Heart right ventricle (tissue), 16 donors: Measurements from ENCODE around the gene ATL1. TPM values are rescaled to one million over a fixed set of nuclear protein-coding genes. Genes with fewer than 3 reads are reported as not detected.
A peak's percentile ranks its signal among the peaks of the same experiment; 100 is the strongest.

ENCODE experiments used
- ATAC-seq, 8 donors: fragments of 200-7000 bp; cut with Tn5 transposase; one replicate each; pipeline ENCODE4 v1.9.1; 2020; ENCODE audit warnings: mild to moderate bottlenecking in 8 of 8, moderate library complexity in 8 of 8, moderate number of reproducible peaks in 1 of 8
- DNase-seq, 2 donors: peaks; one replicate each; pipeline ENCODE4 v3.0.0-alpha.2; 2020
- H3K27ac ChIP-seq, 10 donors: fragments of 200-600 bp; sonication (generic) in 2 of 10; one replicate each; pipeline versions ENCODE4 v1.5.0 to v1.8.0; 2020 to 2022; ENCODE audit warnings: mild to moderate bottlenecking in 3 of 10
- H3K27me3 ChIP-seq, 7 donors: fragments of 200-600 bp; one replicate each; pipeline ENCODE4 v1.8.0; 2021 to 2022; ENCODE audit warnings: mild to moderate bottlenecking in 2 of 7
- H3K36me3 ChIP-seq, 9 donors: fragments of 200-600 bp; sonication (generic) in 1 of 9; one replicate each; pipeline versions ENCODE4 v1.5.0 to v1.8.0; 2020 to 2022; ENCODE audit warnings: mild to moderate bottlenecking in 2 of 9
- H3K4me1 ChIP-seq, 9 donors: fragments of 200-600 bp; sonication (generic) in 1 of 9; one replicate each; pipeline versions ENCODE4 v1.5.0 to v1.8.0; 2020 to 2022; ENCODE audit warnings: mild to moderate bottlenecking in 4 of 9
- H3K4me3 ChIP-seq, 10 donors: fragments of 200-600 bp; sonication (generic) in 2 of 10; one replicate each; pipeline versions ENCODE4 v1.5.0 to v1.8.0; 2020 to 2022; ENCODE audit warnings: mild to moderate bottlenecking in 7 of 10, moderate library complexity in 2 of 10
- H3K9me3 ChIP-seq, 11 donors: fragments of 200-600 bp in 10 of 11; sonication (generic) in 2 of 11; one replicate each; pipeline versions ENCODE4 v1.5.0 to v1.8.0; 2013 to 2022; ENCODE audit warnings: mild to moderate bottlenecking in 2 of 11, control low read depth in 1 of 11, moderate library complexity in 1 of 11
- WGBS, 2 donors: extraction: QIAGEN DNeasy Blood & Tissue Kit; methylation state at CpG; one replicate each; pipeline ENCODE4 v1.1.7; 2013; ENCODE audit warnings: inconsistent platforms in 1 of 2; 5-methylcytosine and 5-hydroxymethylcytosine counted together
- intact Hi-C, 10 donors: fragments of 100-400 bp; cut with DNase I; formaldehyde crosslinking; loops; one replicate each; pipeline versions ENCODE4 v1.11.1 to v1.14.2; 2022
- polyA plus RNA-seq, 2 donors: library from polyadenylated mRNA; stranded (reverse); fragments of 200-250 nt; gene quantifications; one replicate each; pipeline ENCODE4 v1.2.3, GENCODE V29; 2013
- total RNA-seq, 10 donors: library from RNA; stranded (reverse); fragmentation: NEBNext Ultra II Directional in 3 of 10; extraction: Animal tissue kit (Norgen Biotek cat#: 25700) in 3 of 10; gene quantifications; one replicate each; pipeline versions ENCODE4 v1.2.1 to v1.2.4, GENCODE V29; 2021 to 2023
- TF ChIP-seq, protein P1 (sequence below), 9 donors: fragments of 200-600 bp; sonication (generic) in 2 of 9; IDR thresholded peaks; one replicate each; pipeline versions ENCODE4 v1.5.0 to v1.8.0; 2021 to 2022; ENCODE audit warnings: antibody characterized with exemption in 9 of 9, mild to moderate bottlenecking in 5 of 9, moderate library complexity in 1 of 9
- donor health status: Arrhythmogenic right ventricular cardiomyopathy.
- donor health status: ischemic (EF 13 %, LVEDD 7.1; RV severe dilation, severe dysfunction).
- donor health status: healthy with polysubstance abuse.
- donor health status: DM: no; HTN: yes; CAD: no.
- donor health status: DM: no; HTN: no; CAD: no.
- donor health status: ischemic (EF 25% LVEDD 6.9; RV normal size, moderate dysfunction).
- donor health status: ischemic (EF 25% LVEDD 5.7; RV mildly dilated, moderate dysfunction).
- donor health status: healthy.
- donor health status: DM: yes; HTN: yes; CAD: no.
- donor health status: Ischemic cardiomyopathy.
- donor health status: ischemic (EF 35%, LVEDD 5.7; RV mildly dilated, moderate dysfunction).
- donor health status: nonischemic (EF 11% LVEDD 7.7; RV severe dilation, severe dysfunction).
- donor health status: DM: yes; HTN: yes; CAD: no.
- donor health status: PGD.
- donor health status: ischemic (EF 29% LVEDD 5.4; RV normal size, mild dysfunction).
- donor health status: nonischemic (EF 23%, LVEDD 6.1; RV moderate dilation, normal function).

Gene ATL1
- total and polyA plus RNA-seq, 12 donors: 0.42 to 2.0 (median 0.86) TPM

DNA sequence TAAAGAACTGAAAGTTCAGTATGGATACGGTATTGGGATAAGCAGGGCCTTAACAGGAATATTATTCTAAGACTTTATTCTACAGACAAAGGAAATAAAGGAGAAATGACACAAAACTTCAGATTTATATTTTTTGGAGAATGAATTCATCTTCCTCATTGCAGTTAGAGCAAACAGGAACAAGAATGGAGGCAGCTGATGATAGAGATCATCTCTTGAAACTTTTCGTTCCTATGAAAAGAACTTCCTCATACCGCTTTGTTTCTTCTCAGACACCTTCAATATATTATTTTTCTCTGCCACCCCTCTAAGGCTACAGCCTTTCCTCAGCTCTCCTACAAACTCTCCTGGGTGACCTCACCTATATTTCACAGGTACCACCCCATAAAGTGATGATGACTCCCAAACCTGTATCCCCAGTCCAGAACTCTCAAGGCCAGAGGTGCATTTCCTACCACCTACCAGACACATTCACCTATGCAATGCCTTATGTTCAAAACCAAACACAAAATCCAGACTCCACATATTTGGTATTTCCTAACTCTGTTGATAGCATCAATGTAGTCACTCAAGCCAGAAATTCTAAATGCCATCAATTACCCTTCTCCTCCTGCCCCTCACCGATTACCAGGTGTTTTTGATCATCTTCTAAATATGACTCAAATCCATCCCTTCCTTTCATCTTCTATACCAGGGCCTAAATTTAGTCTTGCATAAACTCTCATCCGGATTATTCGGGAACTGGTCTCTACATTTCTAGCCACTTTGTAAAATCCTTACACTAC, 35.0 kb upstream of the ATL1 start:
- peak overlapping the region in 1 of 10 donors; percentile 48 for H3K27ac ChIP-seq
- no peak overlapping the region for H3K4me3 ChIP-seq
- intact Hi-C loops: loop anchor here in 1 of 10 donors (10.0 kb wide), 1 partner anchor 660 kb away; no protein-coding TSS in a partner anchor
- peaks cover 0 to 62% (median 25%) of the 10 kb centered on the region in 9 donors for H3K4me1 ChIP-seq
- H3K27me3 ChIP-seq: no peaks in the 10 kb centered on the region
- H3K9me3 ChIP-seq: no peaks in the 10 kb centered on the region
- 84 to 89% methylated on average over 6 of the region's 6 CpGs for WGBS, 2 donors
- DNase-seq (no peak), ATAC-seq (no peak)
- H3K36me3 ChIP-seq: peaks cover 0 to 4% (median 0%) of the 10 kb centered on the region in 9 donors
- TF ChIP-seq, protein P1, sequence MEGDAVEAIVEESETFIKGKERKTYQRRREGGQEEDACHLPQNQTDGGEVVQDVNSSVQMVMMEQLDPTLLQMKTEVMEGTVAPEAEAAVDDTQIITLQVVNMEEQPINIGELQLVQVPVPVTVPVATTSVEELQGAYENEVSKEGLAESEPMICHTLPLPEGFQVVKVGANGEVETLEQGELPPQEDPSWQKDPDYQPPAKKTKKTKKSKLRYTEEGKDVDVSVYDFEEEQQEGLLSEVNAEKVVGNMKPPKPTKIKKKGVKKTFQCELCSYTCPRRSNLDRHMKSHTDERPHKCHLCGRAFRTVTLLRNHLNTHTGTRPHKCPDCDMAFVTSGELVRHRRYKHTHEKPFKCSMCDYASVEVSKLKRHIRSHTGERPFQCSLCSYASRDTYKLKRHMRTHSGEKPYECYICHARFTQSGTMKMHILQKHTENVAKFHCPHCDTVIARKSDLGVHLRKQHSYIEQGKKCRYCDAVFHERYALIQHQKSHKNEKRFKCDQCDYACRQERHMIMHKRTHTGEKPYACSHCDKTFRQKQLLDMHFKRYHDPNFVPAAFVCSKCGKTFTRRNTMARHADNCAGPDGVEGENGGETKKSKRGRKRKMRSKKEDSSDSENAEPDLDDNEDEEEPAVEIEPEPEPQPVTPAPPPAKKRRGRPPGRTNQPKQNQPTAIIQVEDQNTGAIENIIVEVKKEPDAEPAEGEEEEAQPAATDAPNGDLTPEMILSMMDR (IDR thresholded peaks at IDR 0.05): no peak

DNA sequence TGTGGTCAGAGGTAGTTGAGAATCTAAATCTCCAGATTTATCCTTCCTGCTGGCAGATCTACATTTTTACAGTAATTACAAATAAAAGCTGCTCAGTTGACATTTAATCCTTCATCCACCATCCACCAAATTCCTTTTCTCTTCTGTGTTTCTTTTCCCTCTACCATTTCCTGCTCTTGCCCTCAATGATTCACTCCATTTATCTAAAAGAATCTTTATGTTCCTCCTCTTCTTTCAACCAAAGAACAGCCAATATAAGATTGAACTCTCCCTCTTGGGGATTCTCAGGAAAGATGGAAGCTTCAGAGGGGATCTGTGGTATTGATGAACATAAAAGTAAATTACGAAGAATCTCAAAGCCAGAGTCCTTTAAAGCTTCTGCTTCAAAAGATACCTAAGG, 31.9 kb upstream of the ATL1 start:
- no peaks in the 10 kb centered on the region for H3K9me3 ChIP-seq
- peaks cover 0 to 63% (median 31%) of the 10 kb centered on the region in 9 donors for H3K4me1 ChIP-seq
- no peaks in the 10 kb centered on the region for H3K27me3 ChIP-seq
- intact Hi-C loops: loop anchor here in 1 of 10 donors (10.0 kb wide), 1 partner anchor 663 kb away; no protein-coding TSS in a partner anchor
- 88 to 92% methylated on average over 1 of the region's 1 CpG for WGBS, 2 donors
- H3K27ac ChIP-seq: no peak overlapping the region
- ATAC-seq (no peak), DNase-seq (no peak)
- H3K36me3 ChIP-seq: peaks cover 0 to 4% (median 0%) of the 10 kb centered on the region in 9 donors
- TF ChIP-seq, protein P1 (IDR thresholded peaks at IDR 0.05): no peak
- no peak overlapping the region for H3K4me3 ChIP-seq

DNA sequence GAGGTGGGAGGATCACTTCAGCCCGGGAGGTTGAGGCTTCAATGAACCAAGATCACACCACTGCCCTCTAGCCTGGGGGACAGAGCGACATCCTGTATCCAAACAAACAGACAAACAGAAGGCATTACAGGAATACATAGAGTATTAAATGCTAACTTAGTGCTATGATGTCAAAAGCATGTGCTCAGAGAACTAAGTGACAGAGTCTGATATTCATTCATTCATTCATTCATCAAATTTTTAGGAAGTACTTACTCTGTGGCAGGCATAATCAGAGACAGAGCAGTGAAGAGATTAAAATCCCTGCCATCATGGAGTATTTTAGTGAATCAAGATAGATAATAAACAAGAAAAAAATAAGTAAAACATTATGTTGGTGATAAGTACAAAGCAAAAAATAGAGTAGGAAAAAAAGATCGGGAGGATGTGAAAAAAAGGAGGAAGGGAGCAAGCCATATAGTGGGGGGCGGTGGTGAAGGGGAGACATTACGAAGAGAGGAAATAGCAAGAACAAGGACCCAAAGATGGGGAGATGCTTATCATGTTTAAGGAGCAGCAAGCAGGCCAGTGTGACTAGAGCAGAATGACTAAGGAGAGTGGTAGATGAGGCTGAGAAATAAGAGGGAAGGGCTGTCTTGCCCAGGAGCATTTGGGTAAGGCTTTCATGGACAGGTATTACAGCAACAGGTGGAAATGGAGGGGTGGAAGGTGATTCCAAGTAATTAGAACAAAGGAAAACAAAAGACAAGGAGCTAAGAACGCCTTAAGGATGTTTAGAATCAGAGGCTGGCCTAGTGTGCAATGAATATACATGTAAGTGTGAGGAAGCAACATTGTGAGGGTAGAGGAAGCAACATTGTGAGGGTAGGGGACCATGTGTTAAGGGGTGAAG, 30.4 kb upstream of the ATL1 start:
- intact Hi-C loops: loop anchor here in 4 of 10 donors (5.0 to 10.0 kb wide), 5 partner anchors 187 to 665 kb away; partner anchors contain the start of gene SOS2 (in 1 of the 4)
- H3K4me3 ChIP-seq: no peak overlapping the region
- peaks cover 0 to 4% (median 0%) of the 10 kb centered on the region in 9 donors for H3K36me3 ChIP-seq
- no peaks in the 10 kb centered on the region for H3K27me3 ChIP-seq
- H3K4me1 ChIP-seq: peaks cover 0 to 56% (median 34%) of the 10 kb centered on the region in 9 donors
- no peak for DNase-seq
- no peaks in the 10 kb centered on the region for H3K9me3 ChIP-seq
- no peak overlapping the region for H3K27ac ChIP-seq
- ATAC-seq: no peak
- WGBS, 2 donors: 66 to 75% methylated on average over 6 of the region's 6 CpGs
- TF ChIP-seq, protein P1 (IDR thresholded peaks at IDR 0.05): no peak

DNA sequence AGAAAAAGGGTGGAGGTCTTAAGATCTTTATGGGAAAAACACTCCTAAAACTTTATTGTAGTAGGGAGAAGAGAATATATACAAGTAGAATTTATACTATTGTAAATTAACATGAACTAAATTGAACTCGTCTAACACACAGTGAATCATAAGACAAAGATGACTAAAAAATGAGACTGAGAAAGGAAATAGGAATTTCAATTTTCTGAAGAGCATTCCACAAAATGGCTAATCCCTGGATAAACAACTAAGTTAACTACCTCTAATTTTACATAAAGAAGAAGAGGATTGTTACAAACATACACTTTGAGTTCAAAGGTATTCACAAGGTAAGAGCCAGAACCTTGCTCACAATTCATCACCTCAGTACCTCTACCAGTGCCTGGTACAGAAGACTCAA, 29.6 kb upstream of the ATL1 start:
- DNase-seq (no peak), ATAC-seq (no peak)
- WGBS, 2 donors: 44 to 53% methylated on average over 1 of the region's 1 CpG
- intact Hi-C loops: loop anchor here in 3 of 10 donors (5.0 kb wide), 4 partner anchors 188 to 298 kb away; partner anchors contain the start of gene SOS2 (in 1 of the 3)
- Histone ChIP-seq H3K27ac (peak overlapping the region in 1 of 10 donors; percentile 96), H3K4me3 (peak overlapping the region in 5 of 10 donors; percentile 9 to 97 (median 91)), H3K27me3 (no peaks in the 10 kb centered on the region), H3K9me3 (no peaks in the 10 kb centered on the region), H3K4me1 (peaks cover 0 to 50% (median 30%) of the 10 kb centered on the region in 9 donors), H3K36me3 (peaks cover 0 to 4% (median 0%) of the 10 kb centered on the region in 9 donors)
- TF ChIP-seq, protein P1 (IDR thresholded peaks at IDR 0.05): no peak
